HG02588 (cell line): ENCODE measurements around the gene REEP3.

Experiments
- ATAC-seq: cut with Tn5 transposase; IDR thresholded peaks from one replicate; pipeline ENCODE4 v1.9.1; 2021; ENCODE audit warnings: mild to moderate bottlenecking, moderate library complexity; ENCODE audit not compliant: unreplicated experiment

Gene REEP3

GRCh38 chr10:63505562-63505961 is 15.6 kb upstream of the REEP3 start:
- no peak for ATAC-seq

DNA sequence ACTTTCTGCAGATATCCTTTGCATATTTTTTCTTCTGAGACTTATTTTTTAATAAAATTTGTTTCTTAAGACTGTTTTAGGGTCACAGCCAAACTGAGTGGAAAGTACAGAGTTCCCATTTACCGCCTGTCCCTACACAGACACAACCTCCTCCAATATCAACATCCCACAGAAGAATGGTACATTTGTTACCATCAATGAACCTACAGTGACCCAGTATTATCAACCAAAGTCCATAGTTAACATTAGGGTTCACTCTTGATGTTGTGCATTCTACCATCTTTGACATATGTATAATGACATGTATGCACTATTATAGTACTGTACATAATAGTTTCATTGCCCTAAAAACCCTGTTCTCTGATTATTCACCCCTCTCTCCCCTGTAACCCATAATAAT is 14.6 kb upstream of the REEP3 start:
- no peak for ATAC-seq

GRCh38 chr10:63515002-63515763 is 6.0 kb upstream of the REEP3 start:
- no peak for ATAC-seq

DNA sequence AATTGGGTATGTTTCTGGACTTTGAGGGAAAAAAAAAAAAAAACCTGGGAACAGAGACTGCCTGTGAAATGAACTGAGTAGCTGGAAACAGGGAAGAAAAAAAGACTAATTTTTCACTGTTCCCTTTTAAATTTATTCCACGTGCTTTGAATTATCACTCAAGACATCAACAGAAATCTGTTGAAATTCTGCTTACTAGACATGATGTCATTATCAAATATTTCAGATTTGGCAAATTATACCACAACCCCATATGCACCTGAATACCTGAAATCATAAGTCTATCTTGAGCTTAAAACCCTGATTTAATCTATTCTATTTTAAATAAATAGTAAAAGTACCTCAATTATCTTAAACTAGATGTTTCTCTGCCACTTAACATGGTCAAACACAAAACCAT is 5.0 kb upstream of the REEP3 start:
- no peak for ATAC-seq

GRCh38 chr10:63518690-63519288 is 2.4 kb upstream of the REEP3 start:
- no peak for ATAC-seq

DNA sequence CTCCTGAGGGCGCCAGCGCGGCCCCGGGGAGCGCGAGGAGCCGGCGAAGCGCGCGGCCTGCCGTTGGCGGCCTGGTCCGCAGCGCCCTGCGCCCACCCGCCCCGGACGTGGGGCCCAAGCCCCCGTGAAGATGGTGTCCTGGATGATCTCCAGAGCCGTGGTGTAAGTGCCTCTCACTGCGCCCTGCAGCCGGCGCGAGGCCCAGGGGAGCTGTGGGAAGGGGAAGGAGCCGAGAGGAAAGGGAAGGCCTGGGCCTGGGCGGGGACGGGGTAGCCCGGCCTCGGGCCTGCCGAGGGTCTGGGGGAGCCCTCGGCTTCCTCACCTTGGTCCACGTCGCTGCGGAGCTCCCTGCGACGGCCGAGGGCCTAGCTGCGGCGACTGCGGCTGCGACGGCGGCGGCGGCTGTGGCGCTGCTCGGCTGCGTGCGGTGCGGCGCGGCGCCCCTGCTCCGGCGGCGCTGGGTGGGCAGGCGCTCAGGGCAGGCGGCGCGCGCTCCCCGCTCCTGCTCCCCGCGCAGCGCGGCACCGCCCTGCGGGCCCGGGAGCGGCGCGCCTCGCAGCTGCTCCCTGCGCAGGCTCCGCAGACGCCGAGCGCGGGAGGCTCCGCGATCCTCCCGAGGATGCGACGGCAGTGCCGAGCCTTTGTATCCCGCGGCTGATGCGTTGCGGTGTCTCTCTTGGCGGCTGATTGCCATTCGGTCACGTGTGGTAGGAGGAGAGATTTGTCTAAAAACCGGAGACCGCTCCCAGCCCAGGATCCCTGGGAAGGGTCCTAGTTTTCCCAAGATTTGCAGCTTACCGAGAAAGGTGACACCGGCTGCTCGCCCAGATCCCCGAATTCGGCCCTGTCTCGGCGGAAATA is 445 bp downstream of the REEP3 start:
- peak; percentile 68 for ATAC-seq

- no peak for ATAC-seq
Measured at GRCh38 chr10:63522277-63522687, 1.1 kb downstream of the REEP3 start.

DNA sequence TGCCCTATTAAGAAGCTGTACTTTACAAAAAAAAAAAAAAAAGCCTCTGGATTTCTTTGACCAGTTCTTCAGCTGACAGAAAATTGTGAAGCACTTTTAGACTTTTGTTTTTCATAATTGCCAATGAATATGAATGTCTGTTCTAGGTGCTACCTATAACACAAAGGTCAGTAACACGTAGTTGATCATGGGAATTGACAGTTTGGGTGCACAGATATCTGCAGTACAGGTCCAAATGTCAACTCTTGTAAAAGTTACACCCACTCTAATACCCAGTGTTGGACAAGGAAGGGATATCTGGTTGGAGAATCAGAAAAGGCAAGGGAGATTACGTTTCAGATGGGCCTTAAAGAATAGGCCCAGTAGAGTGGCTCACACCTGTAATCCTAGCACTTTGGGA is 1.8 kb downstream of the REEP3 start:
- ATAC-seq: no peak

GRCh38 chr10:63525021-63525420 is 3.8 kb downstream of the REEP3 start:
- no peak for ATAC-seq

DNA sequence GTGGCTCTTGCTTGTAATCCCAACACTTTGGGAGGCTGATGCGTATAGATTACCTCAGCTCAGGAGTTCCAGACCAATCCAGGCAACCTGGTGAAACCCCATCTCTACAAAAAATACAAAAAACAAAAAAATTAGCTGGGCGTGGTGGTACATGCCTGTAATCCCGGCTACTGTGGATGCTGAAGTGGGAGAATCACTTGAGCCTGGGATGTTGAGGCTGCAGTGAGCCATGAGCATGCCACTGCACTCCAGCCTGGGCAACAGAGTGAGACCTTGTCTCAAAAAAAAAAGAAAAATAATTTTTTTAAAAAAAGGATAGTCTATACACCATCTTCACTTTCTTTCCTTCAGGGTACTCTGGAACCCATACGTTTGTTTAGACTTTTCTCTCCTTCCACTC is 6.2 kb downstream of the REEP3 start:
- ATAC-seq: no peak

DNA sequence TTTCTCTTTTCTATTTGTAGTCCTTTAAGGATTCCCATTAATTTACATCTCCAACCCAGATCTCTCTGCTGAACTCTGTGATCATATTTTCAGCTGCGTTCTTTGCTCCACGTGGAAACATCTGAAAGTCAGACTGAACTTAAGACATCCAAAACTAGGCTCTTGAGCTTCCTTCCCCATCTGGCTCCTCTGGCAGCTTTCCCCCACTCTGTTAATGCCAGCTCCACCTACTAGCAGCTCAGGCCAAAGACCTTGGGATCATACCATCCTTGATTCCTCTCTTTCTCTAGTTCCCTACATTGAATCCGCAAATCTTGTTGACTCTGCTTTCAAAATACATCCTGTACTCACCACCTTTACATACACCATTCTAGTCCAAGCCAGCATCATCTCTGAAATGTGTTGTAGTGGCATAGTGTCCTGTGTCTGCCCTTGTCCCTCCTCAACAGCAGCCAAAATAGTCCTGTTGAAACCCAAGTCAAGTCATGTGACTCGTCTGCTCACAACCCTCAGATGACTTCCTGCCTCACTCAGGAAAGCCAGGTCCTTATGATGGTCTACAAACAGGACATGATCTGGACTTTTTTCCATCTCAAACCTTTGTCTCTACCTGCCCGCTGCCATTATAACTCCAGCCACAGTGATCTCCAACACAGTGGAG is 7.0 kb downstream of the REEP3 start:
- no peak for ATAC-seq

GRCh38 chr10:63530409-63530808 is 9.2 kb downstream of the REEP3 start:
- ATAC-seq: no peak

DNA sequence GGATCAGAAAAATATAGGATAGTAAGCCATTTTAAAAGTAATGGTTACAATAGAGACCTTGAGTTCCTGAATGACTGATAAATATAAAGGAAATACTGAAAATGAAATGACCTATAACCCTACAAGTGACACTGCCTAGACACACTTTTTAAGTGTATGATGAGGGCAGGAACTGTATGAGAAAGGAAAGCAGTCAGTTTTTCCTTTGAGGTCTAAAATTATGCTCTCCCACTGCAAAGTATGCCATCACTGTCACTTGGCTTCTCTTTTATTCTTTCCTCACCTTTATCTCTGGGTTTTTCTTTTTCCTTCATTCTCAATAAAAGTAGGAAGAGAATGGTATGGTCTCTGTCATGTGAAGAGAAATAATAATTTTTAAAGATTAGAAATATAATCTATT is 13.5 kb downstream of the REEP3 start:
- ATAC-seq: no peak

GRCh38 chr10:63536698-63537097 is 15.5 kb downstream of the REEP3 start:
- no peak for ATAC-seq

DNA sequence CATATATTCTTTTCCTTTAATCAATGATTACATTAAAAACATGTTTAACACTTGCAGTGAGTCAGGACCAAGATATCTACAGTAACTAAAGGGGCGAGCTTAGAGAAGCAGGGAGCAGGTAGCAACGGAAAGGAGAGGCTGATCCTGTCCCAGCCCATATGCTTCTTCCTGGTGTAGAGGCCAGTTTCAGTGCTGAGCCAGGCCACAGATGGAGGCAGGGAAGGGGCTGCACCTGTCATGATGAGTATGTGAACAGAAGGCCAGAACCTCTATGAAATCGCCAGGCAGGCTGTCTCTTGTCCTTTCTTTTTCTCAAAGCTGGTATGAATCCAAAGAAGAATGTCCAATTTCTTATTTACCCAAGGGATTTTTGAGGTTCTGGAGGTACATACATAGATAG is 16.3 kb downstream of the REEP3 start:
- ATAC-seq: no peak

- ATAC-seq: no peak
Measured at GRCh38 chr10:63539377-63539776, 18.2 kb downstream of the REEP3 start.

GRCh38 chr10:63539994-63540393 is 18.8 kb downstream of the REEP3 start:
- no peak for ATAC-seq

GRCh38 chr10:63542835-63543575 is 21.8 kb downstream of the REEP3 start:
- no peak for ATAC-seq

DNA sequence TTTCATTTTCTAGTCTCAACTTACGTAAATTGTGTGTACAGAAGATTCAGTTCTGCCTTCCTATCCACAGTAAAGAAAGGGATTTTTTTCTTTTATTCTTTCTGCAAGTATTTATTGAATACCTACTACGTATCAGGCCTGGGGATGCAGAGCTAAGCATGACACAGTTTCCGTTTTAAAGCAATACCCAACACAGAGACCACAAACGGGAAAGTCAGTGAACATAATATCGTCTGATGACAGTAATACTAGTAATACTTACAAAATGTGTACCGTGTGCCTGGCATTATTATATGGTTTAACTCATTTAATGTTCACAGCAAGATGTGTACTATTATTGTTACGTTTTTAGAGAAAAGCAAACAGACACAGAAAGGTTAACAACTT is 22.4 kb downstream of the REEP3 start:
- ATAC-seq: no peak

DNA sequence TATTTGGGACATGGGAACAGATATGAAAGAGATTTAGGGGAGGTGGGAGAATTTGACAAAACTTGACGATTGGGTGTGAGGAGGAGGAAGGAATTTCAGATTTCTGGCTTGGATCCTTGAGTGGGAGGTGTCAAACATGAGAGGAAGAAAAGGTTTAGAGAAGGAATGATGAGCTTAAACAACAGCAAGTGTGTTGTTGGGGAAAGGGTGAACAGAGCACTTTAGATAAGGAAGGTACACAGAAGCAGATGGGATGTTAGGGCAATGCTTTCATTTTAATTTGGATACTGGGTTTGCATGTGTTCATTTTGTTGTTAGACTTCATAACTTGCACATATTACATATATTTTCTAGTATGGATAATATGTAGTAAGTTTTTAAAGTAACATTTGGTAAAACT is 23.2 kb downstream of the REEP3 start:
- ATAC-seq: no peak
